ENCODE results near the gene ZNF2.

ZNF2 gene

DNA sequence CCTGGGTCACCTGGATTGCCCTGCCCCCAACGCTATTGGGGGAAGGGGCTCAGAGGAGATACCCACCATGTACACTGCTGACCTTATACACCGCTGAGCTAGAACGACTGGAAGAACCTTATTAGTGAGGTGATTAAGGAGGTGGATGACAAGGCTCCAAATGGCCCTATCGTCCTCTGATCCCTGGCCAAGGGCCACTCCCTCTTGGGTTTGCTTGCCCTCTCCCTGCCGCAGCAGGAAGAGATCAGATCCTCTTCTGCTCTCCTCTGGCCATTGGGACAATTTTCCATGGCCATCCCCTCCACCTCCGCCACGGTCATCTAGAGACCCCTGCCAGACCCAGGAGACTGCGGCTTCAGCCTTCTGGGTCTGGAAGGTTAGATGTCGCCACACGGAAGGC, 7.2 kb upstream of the ZNF2 start:
- H3K27me3 ChIP-seq (replicated peaks; ENCODE audit: insufficient read depth, low read length) = no peaks in the 10 kb centered on the region
- no peaks in the 10 kb centered on the region for H3K79me2 ChIP-seq (ENCODE audit: low read length)
- H3K27ac ChIP-seq (ENCODE audit: low read length) = no peak overlapping the region
- H3K36me3 ChIP-seq (replicated peaks; ENCODE audit: insufficient read depth, low read length) = no peaks in the 10 kb centered on the region
- no peak overlapping the region for H2AFZ ChIP-seq (ENCODE audit: low read length)
- no peaks in the 10 kb centered on the region for H4K20me1 ChIP-seq (ENCODE audit: insufficient read depth, low read length)
- H3K4me3 ChIP-seq (ENCODE audit: low read length) = no peak overlapping the region
- no peak for DNase-seq
- TF ChIP-seq EZH2 (optimal IDR thresholded peaks at IDR 0.05; ENCODE audit: low read depth, low read length) (no peak), EZH2phosphoT487 (IDR thresholded peaks at IDR 0.05; ENCODE audit: low read length) (no peak)
- TF ChIP-seq, protein P1, sequence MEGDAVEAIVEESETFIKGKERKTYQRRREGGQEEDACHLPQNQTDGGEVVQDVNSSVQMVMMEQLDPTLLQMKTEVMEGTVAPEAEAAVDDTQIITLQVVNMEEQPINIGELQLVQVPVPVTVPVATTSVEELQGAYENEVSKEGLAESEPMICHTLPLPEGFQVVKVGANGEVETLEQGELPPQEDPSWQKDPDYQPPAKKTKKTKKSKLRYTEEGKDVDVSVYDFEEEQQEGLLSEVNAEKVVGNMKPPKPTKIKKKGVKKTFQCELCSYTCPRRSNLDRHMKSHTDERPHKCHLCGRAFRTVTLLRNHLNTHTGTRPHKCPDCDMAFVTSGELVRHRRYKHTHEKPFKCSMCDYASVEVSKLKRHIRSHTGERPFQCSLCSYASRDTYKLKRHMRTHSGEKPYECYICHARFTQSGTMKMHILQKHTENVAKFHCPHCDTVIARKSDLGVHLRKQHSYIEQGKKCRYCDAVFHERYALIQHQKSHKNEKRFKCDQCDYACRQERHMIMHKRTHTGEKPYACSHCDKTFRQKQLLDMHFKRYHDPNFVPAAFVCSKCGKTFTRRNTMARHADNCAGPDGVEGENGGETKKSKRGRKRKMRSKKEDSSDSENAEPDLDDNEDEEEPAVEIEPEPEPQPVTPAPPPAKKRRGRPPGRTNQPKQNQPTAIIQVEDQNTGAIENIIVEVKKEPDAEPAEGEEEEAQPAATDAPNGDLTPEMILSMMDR (IDR thresholded peaks at IDR 0.05; ENCODE audit: low read length) = no peak
- H3K4me1 ChIP-seq (ENCODE audit: low read length) = no peaks in the 10 kb centered on the region
- H3K9me3 ChIP-seq (replicated peaks; ENCODE audit: insufficient read depth, low read length) = no peaks in the 10 kb centered on the region
- no peak overlapping the region for H3K9ac ChIP-seq (ENCODE audit: low read length)
- no peaks in the 10 kb centered on the region for H3K9me2 ChIP-seq (replicated peaks; ENCODE audit: insufficient read depth, low read length)
- no peaks in the 10 kb centered on the region for H3F3A ChIP-seq (ENCODE audit: insufficient read depth, low read length)
- H3K4me2 ChIP-seq (ENCODE audit: low read depth, low read length) = no peak overlapping the region

DNA sequence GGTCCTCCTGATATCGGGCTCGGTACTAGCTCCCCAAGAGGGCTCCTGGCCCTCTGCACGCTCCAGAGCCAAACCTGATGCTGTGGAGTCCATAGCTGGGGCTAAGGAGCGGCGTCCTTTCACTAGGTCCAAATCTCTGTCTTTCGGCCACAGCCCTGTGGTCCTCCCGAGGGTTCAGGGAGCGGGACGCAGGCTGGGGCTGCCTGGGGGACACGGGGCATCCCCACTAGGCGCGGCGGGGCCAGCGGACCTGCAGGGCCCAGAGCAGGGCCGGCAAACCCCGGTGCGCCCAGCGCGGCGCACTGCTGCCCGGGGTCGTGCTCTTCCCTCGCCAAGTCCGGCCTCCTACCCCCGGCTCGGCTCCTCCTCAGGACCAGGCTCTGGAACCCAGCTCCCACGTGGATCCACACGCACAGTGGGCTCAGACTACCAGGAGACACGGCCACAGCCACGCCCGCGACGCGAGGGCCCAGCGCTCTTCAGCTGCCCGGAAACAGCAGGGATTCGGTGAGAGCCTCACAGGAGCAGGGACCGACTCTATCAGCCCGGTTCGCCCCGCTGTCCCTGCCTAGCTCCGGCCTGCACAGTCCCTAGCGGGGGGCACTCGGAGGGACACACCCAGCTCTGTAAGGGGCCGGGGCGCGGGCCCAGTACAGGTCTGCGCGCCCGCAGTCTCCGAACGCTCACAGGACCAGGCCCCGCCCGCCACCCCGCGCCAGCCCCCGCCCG, 6.6 kb upstream of the ZNF2 start:
- Histone ChIP-seq H3F3A (ENCODE audit: insufficient read depth, low read length) (no peaks in the 10 kb centered on the region), H4K20me1 (ENCODE audit: insufficient read depth, low read length) (no peaks in the 10 kb centered on the region), H3K4me1 (ENCODE audit: low read length) (no peaks in the 10 kb centered on the region), H2AFZ (ENCODE audit: low read length) (peak overlapping the region; percentile 67), H3K4me3 (ENCODE audit: low read length) (peak overlapping the region; percentile 46; the same call in 1 of the 2 replicates), H3K9me2 (replicated peaks; ENCODE audit: insufficient read depth, low read length) (no peaks in the 10 kb centered on the region), H3K27me3 (replicated peaks; ENCODE audit: insufficient read depth, low read length) (no peaks in the 10 kb centered on the region), H3K36me3 (replicated peaks; ENCODE audit: insufficient read depth, low read length) (no peaks in the 10 kb centered on the region), H3K4me2 (ENCODE audit: low read depth, low read length) (peak overlapping the region; percentile 54; the same call in 1 of the 2 replicates), H3K9ac (ENCODE audit: low read length) (no peak overlapping the region), H3K27ac (ENCODE audit: low read length) (no peak overlapping the region), H3K9me3 (replicated peaks; ENCODE audit: insufficient read depth, low read length) (no peaks in the 10 kb centered on the region), H3K79me2 (ENCODE audit: low read length) (no peaks in the 10 kb centered on the region)
- no peak for DNase-seq
- TF ChIP-seq, protein P1 (IDR thresholded peaks at IDR 0.05; ENCODE audit: low read length) = no peak
- no peak for TF ChIP-seq EZH2 (optimal IDR thresholded peaks at IDR 0.05; ENCODE audit: low read depth, low read length)

DNA sequence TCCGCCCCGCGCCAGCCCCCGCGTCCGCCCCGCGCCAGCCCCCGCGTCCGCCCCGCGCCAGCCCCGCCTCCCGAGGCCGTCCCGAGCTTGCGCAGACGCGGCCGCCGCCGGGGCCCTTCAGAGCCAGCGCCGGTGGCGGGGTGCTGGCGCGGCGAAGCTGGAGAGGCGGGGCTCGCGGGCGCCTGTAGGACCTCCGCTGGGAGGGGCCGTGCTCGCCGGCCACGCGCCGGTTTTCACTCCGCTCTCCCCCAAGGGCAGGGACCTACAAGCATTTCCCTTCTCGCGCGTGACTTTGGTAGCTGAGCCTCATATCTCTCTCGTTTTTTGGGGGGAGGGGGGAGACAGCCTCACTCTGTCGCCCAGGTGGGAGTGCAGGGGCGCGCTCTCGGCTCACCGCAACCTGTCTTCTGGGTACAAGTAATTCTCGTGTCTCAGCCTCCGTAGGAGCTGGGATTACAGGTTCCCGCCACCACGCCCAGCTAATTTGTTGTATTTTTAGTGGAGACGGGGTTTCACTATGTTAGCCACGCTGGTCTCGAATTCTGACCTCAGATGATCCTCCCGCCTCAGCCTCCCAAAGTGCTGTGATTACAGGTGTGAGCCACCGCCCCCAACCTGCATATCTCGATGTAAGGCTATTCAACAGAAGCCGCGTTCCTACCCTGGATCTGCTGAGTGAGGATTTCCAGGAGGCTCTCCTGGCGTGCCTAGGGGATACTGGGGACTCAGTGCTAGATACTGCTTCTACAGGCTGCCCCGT, 5.7 kb upstream of the ZNF2 start, which contains the start of gene ZNF514:
ZNF514 (minus strand) TSS at position 159 of the 760 bp plus-strand sequence. CDS start 6,595 bp downstream, outside the sequence.
- no peaks in the 10 kb centered on the region for H3K36me3 ChIP-seq (replicated peaks; ENCODE audit: insufficient read depth, low read length)
- H3K4me3 ChIP-seq (ENCODE audit: low read length) = peak within 1 kb of the TSS; percentile 46; the same call in 1 of the 2 replicates
- TF ChIP-seq, protein P1 (IDR thresholded peaks at IDR 0.05; ENCODE audit: low read length) = no peak
- TF ChIP-seq EZH2phosphoT487 (IDR thresholded peaks at IDR 0.05; ENCODE audit: low read length) (no peak), EZH2 (optimal IDR thresholded peaks at IDR 0.05; ENCODE audit: low read depth, low read length) (no peak)
- H3K9ac ChIP-seq (ENCODE audit: low read length) = no peak within 1 kb of the TSS
- H3K27me3 ChIP-seq (replicated peaks; ENCODE audit: insufficient read depth, low read length) = no peaks in the 10 kb centered on the region
- 0 out of 2 replicates have a peak, but pooled peaks cover 1% of the 10 kb centered on the region for H3K79me2 ChIP-seq (ENCODE audit: low read length)
- H4K20me1 ChIP-seq (ENCODE audit: insufficient read depth, low read length) = no peaks in the 10 kb centered on the region
- H2AFZ ChIP-seq (ENCODE audit: low read length) = peak within 1 kb of the TSS; percentile 74
- no peaks in the 10 kb centered on the region for H3K4me1 ChIP-seq (ENCODE audit: low read length)
- H3K9me2 ChIP-seq (replicated peaks; ENCODE audit: insufficient read depth, low read length) = no peaks in the 10 kb centered on the region
- DNase-seq = peak; percentile 49
- peak within 1 kb of the TSS; percentile 54; the same call in 1 of the 2 replicates for H3K4me2 ChIP-seq (ENCODE audit: low read depth, low read length)
- no peaks in the 10 kb centered on the region for H3F3A ChIP-seq (ENCODE audit: insufficient read depth, low read length)
- H3K9me3 ChIP-seq (replicated peaks; ENCODE audit: insufficient read depth, low read length) = no peaks in the 10 kb centered on the region
- H3K27ac ChIP-seq (ENCODE audit: low read length) = no peak within 1 kb of the TSS
